ENCODE results near the gene BMP10.

Gene BMP10

DNA sequence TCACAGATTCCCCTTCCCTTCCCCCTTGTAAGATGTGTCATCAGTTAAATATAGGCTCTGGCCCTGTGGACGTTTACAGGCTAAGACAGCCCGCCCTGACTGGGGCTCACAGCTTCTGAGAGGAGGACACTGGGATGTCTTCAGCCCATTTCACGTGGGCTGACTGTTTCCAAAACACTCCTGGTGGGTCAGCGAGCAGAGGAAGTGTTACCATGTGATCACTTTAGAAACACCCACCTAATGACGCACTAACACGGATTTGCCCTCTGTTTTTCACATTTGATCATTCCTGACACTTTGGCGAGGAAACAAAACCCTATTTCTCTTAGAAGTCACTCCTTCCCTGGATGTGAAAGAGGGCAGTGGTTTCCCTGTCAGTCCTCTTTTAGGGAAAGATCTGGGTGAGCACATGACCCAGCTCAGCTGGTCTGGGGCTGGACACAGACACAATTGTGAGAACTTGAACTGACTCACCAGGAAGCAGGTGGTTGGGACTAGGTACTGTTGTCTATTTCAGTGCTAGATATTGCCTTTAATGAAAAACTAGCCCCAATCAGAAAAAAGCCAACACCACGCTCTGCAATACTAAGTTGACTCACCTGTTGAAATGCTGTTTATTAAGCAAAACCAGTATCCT lies 38.8 kb downstream of the BMP10 start:
- Histone ChIP-seq H3K9me3 (ENCODE audit: insufficient read depth, low read depth, low read length) (no peaks in the 10 kb centered on the region), H3K4me2 (ENCODE audit: low read depth, low read length, poor library complexity, severe bottlenecking) (peak overlapping the region; percentile 62)

DNA sequence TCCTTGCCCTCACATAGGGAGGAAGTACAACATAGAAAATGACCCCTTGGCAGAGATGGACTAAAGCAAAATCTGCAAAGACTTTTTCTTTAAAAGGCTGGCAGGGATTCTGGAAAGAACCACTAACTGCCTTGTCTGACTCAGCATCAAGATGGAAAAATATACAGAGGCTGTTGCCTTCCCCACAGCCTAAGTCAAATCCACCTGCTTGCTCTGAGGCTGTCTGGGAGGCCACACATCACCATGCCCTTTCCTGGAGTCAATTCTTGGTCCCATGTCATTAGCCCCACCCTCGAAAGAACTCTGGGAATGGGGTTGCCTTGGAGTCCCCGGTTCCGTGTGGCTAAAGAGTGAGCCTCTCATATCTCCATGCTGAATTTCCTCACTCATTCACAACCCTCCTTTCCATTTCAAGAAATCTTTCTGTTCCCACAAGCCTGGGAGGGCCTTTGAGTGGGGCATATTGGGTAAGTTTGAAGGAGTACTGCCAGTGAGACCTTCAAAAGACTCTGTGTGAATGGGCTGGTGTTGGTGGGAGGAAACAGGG lies 39.4 kb downstream of the BMP10 start:
- no peaks in the 10 kb centered on the region for H3K9me2 ChIP-seq (replicated peaks; ENCODE audit: low read depth, low read length)
- H2AFZ ChIP-seq (ENCODE audit: low read length) = peak overlapping the region; percentile 60
- peak overlapping the region; percentile 32 for H3K4me3 ChIP-seq (ENCODE audit: low read length, poor library complexity, severe bottlenecking)
- no peak for TF ChIP-seq EZH2phosphoT487 (IDR thresholded peaks at IDR 0.05; ENCODE audit: borderline replicate concordance)
- TF ChIP-seq, protein P1, sequence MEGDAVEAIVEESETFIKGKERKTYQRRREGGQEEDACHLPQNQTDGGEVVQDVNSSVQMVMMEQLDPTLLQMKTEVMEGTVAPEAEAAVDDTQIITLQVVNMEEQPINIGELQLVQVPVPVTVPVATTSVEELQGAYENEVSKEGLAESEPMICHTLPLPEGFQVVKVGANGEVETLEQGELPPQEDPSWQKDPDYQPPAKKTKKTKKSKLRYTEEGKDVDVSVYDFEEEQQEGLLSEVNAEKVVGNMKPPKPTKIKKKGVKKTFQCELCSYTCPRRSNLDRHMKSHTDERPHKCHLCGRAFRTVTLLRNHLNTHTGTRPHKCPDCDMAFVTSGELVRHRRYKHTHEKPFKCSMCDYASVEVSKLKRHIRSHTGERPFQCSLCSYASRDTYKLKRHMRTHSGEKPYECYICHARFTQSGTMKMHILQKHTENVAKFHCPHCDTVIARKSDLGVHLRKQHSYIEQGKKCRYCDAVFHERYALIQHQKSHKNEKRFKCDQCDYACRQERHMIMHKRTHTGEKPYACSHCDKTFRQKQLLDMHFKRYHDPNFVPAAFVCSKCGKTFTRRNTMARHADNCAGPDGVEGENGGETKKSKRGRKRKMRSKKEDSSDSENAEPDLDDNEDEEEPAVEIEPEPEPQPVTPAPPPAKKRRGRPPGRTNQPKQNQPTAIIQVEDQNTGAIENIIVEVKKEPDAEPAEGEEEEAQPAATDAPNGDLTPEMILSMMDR (conservative IDR thresholded peaks at IDR 0.05; ENCODE audit: low read length) = no peak
- H3K9ac ChIP-seq (ENCODE audit: low read depth, low read length, poor library complexity, severe bottlenecking) = peak overlapping the region; percentile 60
- peaks cover 6% of the 10 kb centered on the region; the same call in 1 of the 2 replicates for H3F3A ChIP-seq (ENCODE audit: low read depth)
- no peaks in the 10 kb centered on the region for H3K27me3 ChIP-seq (ENCODE audit: insufficient read depth, low read length, poor library complexity, severe bottlenecking)
- H3K4me2 ChIP-seq (ENCODE audit: low read depth, low read length, poor library complexity, severe bottlenecking) = peak overlapping the region; percentile 62
- H3K9me3 ChIP-seq (ENCODE audit: insufficient read depth, low read depth, low read length) = no peaks in the 10 kb centered on the region
- peaks cover 73% of the 10 kb centered on the region for H3K4me1 ChIP-seq (ENCODE audit: insufficient read depth, low read length, poor library complexity, severe bottlenecking)
- no peaks in the 10 kb centered on the region for H3K79me2 ChIP-seq (ENCODE audit: insufficient read depth, low read length)
- no peaks in the 10 kb centered on the region; the same call in 1 of the 2 replicates for H3K36me3 ChIP-seq (ENCODE audit: insufficient read depth, low read length)
- H4K20me1 ChIP-seq (ENCODE audit: insufficient read depth, low read length, poor library complexity, severe bottlenecking) = no peaks in the 10 kb centered on the region

More for the DNA sequence above, 38.8 kb downstream of the BMP10 start:
- Histone ChIP-seq H3K36me3 (ENCODE audit: insufficient read depth, low read length) (no peaks in the 10 kb centered on the region), H3K9me2 (replicated peaks; ENCODE audit: low read depth, low read length) (no peaks in the 10 kb centered on the region), H3K79me2 (ENCODE audit: insufficient read depth, low read length) (no peaks in the 10 kb centered on the region), H3K4me3 (ENCODE audit: low read length, poor library complexity, severe bottlenecking) (peak overlapping the region; percentile 32), H4K20me1 (ENCODE audit: insufficient read depth, low read length, poor library complexity, severe bottlenecking) (no peaks in the 10 kb centered on the region), H3K27me3 (ENCODE audit: insufficient read depth, low read length, poor library complexity, severe bottlenecking) (no peaks in the 10 kb centered on the region), H3K4me1 (ENCODE audit: insufficient read depth, low read length, poor library complexity, severe bottlenecking) (peaks cover 69% of the 10 kb centered on the region), H3F3A (ENCODE audit: low read depth) (peaks cover 6% of the 10 kb centered on the region; the same call in 1 of the 2 replicates), H2AFZ (ENCODE audit: low read length) (peak overlapping the region; percentile 60), H3K9ac (ENCODE audit: low read depth, low read length, poor library complexity, severe bottlenecking) (peak overlapping the region; percentile 60)
- no peak for TF ChIP-seq EZH2phosphoT487 (IDR thresholded peaks at IDR 0.05; ENCODE audit: borderline replicate concordance)
- TF ChIP-seq, protein P1 (conservative IDR thresholded peaks at IDR 0.05; ENCODE audit: low read length) = no peak

DNA sequence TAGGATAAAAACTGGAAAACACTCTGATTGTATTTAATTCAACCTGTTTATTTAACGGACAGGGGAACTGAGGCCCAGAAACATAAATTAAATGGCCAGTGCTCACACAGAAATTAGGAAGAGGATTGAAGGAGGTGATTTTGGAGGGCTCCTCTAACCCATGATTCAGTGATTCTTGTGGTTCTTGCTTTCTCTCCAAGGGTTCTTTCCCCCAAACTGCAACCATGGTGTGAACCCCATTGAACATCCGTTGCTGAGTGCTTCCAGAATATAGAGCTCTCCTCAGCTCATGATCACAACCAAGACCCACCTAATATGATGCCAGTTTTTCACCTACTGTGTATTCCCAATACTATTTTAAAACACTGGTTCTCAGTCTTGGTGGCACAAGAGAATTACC lies 41.4 kb downstream of the BMP10 start:
- Histone ChIP-seq H3K4me2 (ENCODE audit: low read depth, low read length, poor library complexity, severe bottlenecking) (peak overlapping the region; percentile 86), H3K79me2 (ENCODE audit: insufficient read depth, low read length) (no peaks in the 10 kb centered on the region), H3K9me2 (replicated peaks; ENCODE audit: low read depth, low read length) (no peaks in the 10 kb centered on the region), H3K4me3 (ENCODE audit: low read length, poor library complexity, severe bottlenecking) (peak overlapping the region; percentile 63), H3K27me3 (ENCODE audit: insufficient read depth, low read length, poor library complexity, severe bottlenecking) (no peaks in the 10 kb centered on the region), H3K36me3 (ENCODE audit: insufficient read depth, low read length) (peaks cover 10% of the 10 kb centered on the region; the same call in 1 of the 2 replicates), H3F3A (ENCODE audit: low read depth) (peaks cover 6% of the 10 kb centered on the region; the same call in 1 of the 2 replicates), H3K4me1 (ENCODE audit: insufficient read depth, low read length, poor library complexity, severe bottlenecking) (peaks cover 64% of the 10 kb centered on the region), H2AFZ (ENCODE audit: low read length) (no peak overlapping the region), H3K9ac (ENCODE audit: low read depth, low read length, poor library complexity, severe bottlenecking) (peak overlapping the region; percentile 68), H4K20me1 (ENCODE audit: insufficient read depth, low read length, poor library complexity, severe bottlenecking) (no peaks in the 10 kb centered on the region), H3K9me3 (ENCODE audit: insufficient read depth, low read depth, low read length) (no peaks in the 10 kb centered on the region)
- TF ChIP-seq EZH2phosphoT487 (IDR thresholded peaks at IDR 0.05; ENCODE audit: borderline replicate concordance) = no peak
- TF ChIP-seq, protein P1 (conservative IDR thresholded peaks at IDR 0.05; ENCODE audit: low read length) = no peak
